SK-MEL-5 (cell line): ENCODE data around the gene CEP43. TPM values are rescaled to one million over a fixed set of nuclear protein-coding genes. Genes with fewer than 3 reads are reported as not detected.
"Not testable (repeated sequence)": the region's sequence is repeated elsewhere in the genome, so short reads cannot be mapped to it uniquely, and the experiment has no call there.

Source experiments
- DNase-seq: peaks from one replicate; pipeline ENCODE4 v3.0.0-alpha.2; 2016; ENCODE audit warnings: low read depth, low spot score
- in situ Hi-C: cut with HindIII; loops from 2 replicates; pipeline ENCODE4 v1.10.0; 2016; ENCODE audit warnings: low sequenced_read_pairs, high pct_unique_total_duplicates, low pct_unique_long_range_greater_than_20kb
- polyA plus RNA-seq, 2 experiments: library from polyadenylated mRNA; depleted of rRNA; stranded (reverse); fragments of >200 nt; gene quantifications; 2 replicates each; pipeline ENCODE4 v1.2.3, GENCODE V29; 2015
- total RNA-seq: library from RNA; depleted of rRNA; stranded (reverse); fragments of >200 nt; shearing (Covaris generic); gene quantifications from 2 replicates; pipeline ENCODE4 v1.2.3, GENCODE V29; 2014; rRNA removed

CEP43 gene
- total RNA-seq: 11.1 and 13.2 TPM in 2 replicates
- 6.2 and 8.5 TPM in 2 replicates for polyA plus RNA-seq (2015; cell fraction: cytosol; rRNA removed)
- polyA plus RNA-seq (2015; cell fraction: nucleus; rRNA removed): 42.2 and 66.1 TPM in 2 replicates

- in situ Hi-C loops: no loop called here
- DNase-seq: peak; percentile 92
Measured at GRCh38 chr6:166999145-166999883, at the start of gene CEP43. Gene CEP43 (plus strand): TSS chr6:166999397. CDS start chr6:166999413, 16 bp downstream.

GRCh38 chr6:166949528-166950442, 49.4 kb upstream of the CEP43 start:
- in situ Hi-C loops: no loop called here
- no peak for DNase-seq

GRCh38 chr6:166950443-166950821, 48.8 kb upstream of the CEP43 start:
- DNase-seq: no peak
- in situ Hi-C loops: no loop called here

GRCh38 chr6:166950892-166951669, 48.1 kb upstream of the CEP43 start:
- in situ Hi-C loops: not testable (repeated sequence)
- DNase-seq: peak; percentile 75

- in situ Hi-C loops: no loop called here
- no peak for DNase-seq
Measured at GRCh38 chr6:166951670-166952060, 47.5 kb upstream of the CEP43 start.

- no peak for DNase-seq
- in situ Hi-C loops: no loop called here
Measured at GRCh38 chr6:166952121-166952520, 47.1 kb upstream of the CEP43 start.

- in situ Hi-C loops: no loop called here
- DNase-seq: no peak
Measured at GRCh38 chr6:166952567-166953486, 46.4 kb upstream of the CEP43 start.

GRCh38 chr6:166954118-166954713, 45.0 kb upstream of the CEP43 start:
- no peak for DNase-seq
- in situ Hi-C loops: no loop called here

GRCh38 chr6:166955121-166955864, 43.9 kb upstream of the CEP43 start:
- in situ Hi-C loops: no loop called here
- no peak for DNase-seq

- in situ Hi-C loops: no loop called here
- no peak for DNase-seq
Measured at GRCh38 chr6:166955865-166956443, 43.2 kb upstream of the CEP43 start.

GRCh38 chr6:166956444-166957086, 42.6 kb upstream of the CEP43 start, which contains the start of gene RNASET2:
Gene RNASET2 (minus strand): TSS chr6:166956550. CDS start chr6:166956182, 368 bp downstream.
- in situ Hi-C loops: no loop called here

GRCh38 chr6:166957087-166957804, 42.0 kb upstream of the CEP43 start:
- in situ Hi-C loops: no loop called here
- no peak for DNase-seq

More at GRCh38 chr6:166956444-166957086, 42.6 kb upstream of the CEP43 start, which contains the start of gene RNASET2:
- peak; percentile 78 for DNase-seq

GRCh38 chr6:166957805-166958076, 41.5 kb upstream of the CEP43 start:
- DNase-seq: no peak
- in situ Hi-C loops: no loop called here
